Osteocyte (in vitro differentiated cells): ENCODE measurements around the gene PRDM10. TPM values are rescaled to one million over a fixed set of nuclear protein-coding genes. Genes with fewer than 3 reads are reported as not detected.
A peak's percentile ranks its signal among the peaks of the same experiment; 100 is the strongest.

Source experiments
- DNase-seq: peaks from one replicate; pipeline ENCODE4 v3.0.0; 2021; ENCODE audit warnings: mixed read lengths; ENCODE audit not compliant: unreplicated experiment; ENCODE audit errors: extremely low spot score
- H3K27ac Mint-ChIP-seq: one replicate; pipeline ENCODE4 v1.8.0; 2021; ENCODE audit warnings: mild to moderate bottlenecking, mixed read lengths; ENCODE audit not compliant: unreplicated experiment
- H3K27me3 Mint-ChIP-seq: one replicate; pipeline ENCODE4 v1.8.0; 2021; ENCODE audit warnings: mixed read lengths; ENCODE audit not compliant: unreplicated experiment
- H3K36me3 Mint-ChIP-seq: one replicate; pipeline ENCODE4 v1.8.0; 2021; ENCODE audit warnings: mixed read lengths; ENCODE audit not compliant: unreplicated experiment
- H3K4me1 Mint-ChIP-seq: one replicate; pipeline ENCODE4 v1.8.0; 2021; ENCODE audit warnings: mixed read lengths; ENCODE audit not compliant: unreplicated experiment
- H3K4me3 Mint-ChIP-seq: one replicate; pipeline ENCODE4 v1.8.0; 2021; ENCODE audit warnings: mild to moderate bottlenecking, moderate library complexity, mixed read lengths; ENCODE audit not compliant: unreplicated experiment
- H3K9me3 Mint-ChIP-seq: one replicate; pipeline ENCODE4 v1.8.0; 2021; ENCODE audit warnings: mixed read lengths; ENCODE audit not compliant: unreplicated experiment
- CTCF ChIP-seq: fragments of 200-600 bp; sonication (generic); IDR thresholded peaks from 2 replicates; pipeline ENCODE4 v1.5.0; 2021; ENCODE audit warnings: antibody characterized with exemption, mild to moderate bottlenecking, moderate library complexity
- total RNA-seq: library from RNA; stranded (reverse); gene quantifications from 2 replicates; pipeline ENCODE4 v1.2.1, GENCODE V29; 2021

The PRDM10 gene
- total RNA-seq, 1 donor from 2014 or later = 15.3 TPM

- Mint-ChIP-seq H3K9me3 (no peaks in the 10 kb centered on the region), H3K27ac (no peak overlapping the region), H3K36me3 (no peaks in the 10 kb centered on the region), H3K27me3 (no peaks in the 10 kb centered on the region), H3K4me1 (peaks cover 4% of the 10 kb centered on the region), H3K4me3 (no peak overlapping the region)
- TF ChIP-seq CTCF = no peak
- peak; percentile 72 for DNase-seq
Measured at GRCh38 chr11:129979046-129979605, 23.5 kb downstream of the PRDM10 start.

GRCh38 chr11:129978447-129978846 is 24.2 kb downstream of the PRDM10 start:
- Mint-ChIP-seq H3K4me1 (peaks cover 7% of the 10 kb centered on the region), H3K27me3 (no peaks in the 10 kb centered on the region), H3K4me3 (no peak overlapping the region), H3K27ac (no peak overlapping the region), H3K9me3 (no peaks in the 10 kb centered on the region), H3K36me3 (no peaks in the 10 kb centered on the region)
- no peak for TF ChIP-seq CTCF
- DNase-seq = peak; percentile 49

GRCh38 chr11:129976328-129976727 is 26.3 kb downstream of the PRDM10 start:
- Mint-ChIP-seq H3K4me3 (no peak overlapping the region), H3K36me3 (no peaks in the 10 kb centered on the region), H3K27me3 (no peaks in the 10 kb centered on the region), H3K4me1 (peaks cover 7% of the 10 kb centered on the region), H3K9me3 (no peaks in the 10 kb centered on the region), H3K27ac (no peak overlapping the region)
- no peak for TF ChIP-seq CTCF
- no peak for DNase-seq

- peak; percentile 73 for DNase-seq
- Mint-ChIP-seq H3K36me3 (peaks cover 4% of the 10 kb centered on the region), H3K27ac (no peak overlapping the region), H3K4me3 (no peak overlapping the region), H3K27me3 (no peaks in the 10 kb centered on the region), H3K9me3 (no peaks in the 10 kb centered on the region), H3K4me1 (peaks cover 7% of the 10 kb centered on the region)
- TF ChIP-seq CTCF = no peak
Measured at GRCh38 chr11:129975543-129975942, 27.1 kb downstream of the PRDM10 start.

GRCh38 chr11:129974672-129975071 is 28.0 kb downstream of the PRDM10 start:
- peaks cover 4% of the 10 kb centered on the region for H3K36me3 Mint-ChIP-seq
- H3K4me1 Mint-ChIP-seq = peaks cover 7% of the 10 kb centered on the region
- no peak overlapping the region for H3K4me3 Mint-ChIP-seq
- DNase-seq = peak; percentile 49
- H3K9me3 Mint-ChIP-seq = no peaks in the 10 kb centered on the region
- H3K27ac Mint-ChIP-seq = no peak overlapping the region
- H3K27me3 Mint-ChIP-seq = no peaks in the 10 kb centered on the region
- no peak for TF ChIP-seq CTCF
